Osteoblast (primary cell): ENCODE measurements around the gene DOC2B. TPM values are rescaled to one million over a fixed set of nuclear protein-coding genes. Genes with fewer than 3 reads are reported as not detected.
"Not testable (repeated sequence)": the region's sequence is repeated elsewhere in the genome, so short reads cannot be mapped to it uniquely, and the experiment has no call there.

Experiments used
- DNase-seq: peaks from one replicate; pipeline ENCODE4 v3.0.0; 2011; ENCODE audit warnings: low spot score, mixed read lengths; ENCODE audit not compliant: insufficient read length; ENCODE audit errors: missing footprints
- H2AFZ ChIP-seq: 2 replicates; pipeline ENCODE4 v1.6.0; 2011; ENCODE audit warnings: mild to moderate bottlenecking, low read length
- H3K27ac ChIP-seq: 2 replicates; pipeline ENCODE4 v1.5.1; 2011; ENCODE audit warnings: mild to moderate bottlenecking, low read depth, low read length, moderate library complexity
- H3K27me3 ChIP-seq: 2 replicates; pipeline ENCODE4 v1.6.0; 2012; ENCODE audit warnings: mild to moderate bottlenecking, control low read depth, inconsistent platforms, low read length, moderate library complexity; ENCODE audit not compliant: insufficient read depth
- H3K36me3 ChIP-seq: 2 replicates; pipeline ENCODE4 v1.5.1; 2011; ENCODE audit warnings: mild to moderate bottlenecking, low read length, control low read depth, moderate library complexity; ENCODE audit not compliant: insufficient read depth
- H3K4me1 ChIP-seq: 2 replicates; pipeline ENCODE4 v1.5.1; 2011; ENCODE audit warnings: mild to moderate bottlenecking, low read length, control low read depth, moderate library complexity; ENCODE audit not compliant: insufficient read depth
- H3K4me2 ChIP-seq: 2 replicates; pipeline ENCODE4 v1.6.0; 2011; ENCODE audit warnings: mild to moderate bottlenecking, low read length; ENCODE audit not compliant: insufficient read depth
- H3K4me3 ChIP-seq: fragments of 200-600 bp; sonication (generic); 3 replicates; pipeline ENCODE4 v1.5.1; 2012; ENCODE audit warnings: mild to moderate bottlenecking, low read length, inconsistent platforms; ENCODE audit not compliant: insufficient read depth
- H3K79me2 ChIP-seq: 2 replicates; pipeline ENCODE4 v1.6.0; 2012; ENCODE audit warnings: mild to moderate bottlenecking, low read length, control low read depth, inconsistent platforms; ENCODE audit not compliant: insufficient read depth
- H3K9me3 ChIP-seq: 2 replicates; pipeline ENCODE4 v1.5.1; 2011; ENCODE audit warnings: low read depth, low read length, control low read depth
- H4K20me1 ChIP-seq: 2 replicates; pipeline ENCODE4 v1.6.0; 2012; ENCODE audit warnings: mild to moderate bottlenecking, low read length, control low read depth; ENCODE audit not compliant: insufficient read depth
- CTCF ChIP-seq: IDR thresholded peaks from 2 replicates; pipeline ENCODE4 v1.5.1; 2011; ENCODE audit warnings: mild to moderate bottlenecking, low read depth, low read length, moderate library complexity; ENCODE audit errors: extremely low read depth
- total RNA-seq: library from RNA; depleted of rRNA; stranded (reverse); fragments of >200 nt; gene quantifications from 2 replicates; pipeline ENCODE4 v1.2.3, GENCODE V29; 2012

Gene DOC2B
- total RNA-seq, 1 donor = not detected

- not testable (repeated sequence) for H3K4me2 ChIP-seq, H3K36me3 ChIP-seq, H3K4me1 ChIP-seq, H3K27ac ChIP-seq, H3K9me3 ChIP-seq, H3K27me3 ChIP-seq, H2AFZ ChIP-seq, DNase-seq, H4K20me1 ChIP-seq, H3K79me2 ChIP-seq, H3K4me3 ChIP-seq
- TF ChIP-seq CTCF = peak; percentile 6
Observed at GRCh38 chr17:134332-134785, 47.1 kb downstream of the DOC2B start.

- H2AFZ ChIP-seq, H3K27me3 ChIP-seq, H3K9me3 ChIP-seq, DNase-seq, H4K20me1 ChIP-seq, H3K4me3 ChIP-seq, H3K79me2 ChIP-seq, H3K4me2 ChIP-seq, H3K27ac ChIP-seq, H3K36me3 ChIP-seq, H3K4me1 ChIP-seq: not testable (repeated sequence)
Observed at GRCh38 chr17:133932-134331, 47.5 kb downstream of the DOC2B start.

GRCh38 chr17:118339-118917, 63.0 kb downstream of the DOC2B start:
- H3K4me1 ChIP-seq, H3K4me2 ChIP-seq, H3K27ac ChIP-seq, H2AFZ ChIP-seq, H3K79me2 ChIP-seq, H3K27me3 ChIP-seq, H3K9me3 ChIP-seq, H3K36me3 ChIP-seq, H4K20me1 ChIP-seq, DNase-seq, H3K4me3 ChIP-seq: not testable (repeated sequence)
- peak; percentile 56 for TF ChIP-seq CTCF

GRCh38 chr17:113111-113510, 68.3 kb downstream of the DOC2B start:
- H4K20me1 ChIP-seq, H3K27me3 ChIP-seq, H3K4me1 ChIP-seq, H3K79me2 ChIP-seq, H3K4me3 ChIP-seq, H3K36me3 ChIP-seq, H3K9me3 ChIP-seq, DNase-seq, H3K4me2 ChIP-seq, H3K27ac ChIP-seq, H2AFZ ChIP-seq: not testable (repeated sequence)

Other genes with a start within 250 kb of the DOC2B start
- not detected in 2 replicates for gene SCGB1C2, start 44.1 kb downstream of the DOC2B start, total RNA-seq
- gene RPH3AL, start 171.2 kb upstream of the DOC2B start, total RNA-seq = 2.9 and 3.2 TPM in 2 replicates